Kasumi-1 (cell line): ENCODE data around the gene NEURL4.
"Not testable (repeated sequence)": the region's sequence is repeated elsewhere in the genome, so short reads cannot be mapped to it uniquely, and the experiment has no call there.

Experiments
- DNase-seq, 2 experiments: peaks; one replicate each; lab custom pipeline; 2025; lab: John Stamatoyannopoulos, UW

NEURL4 gene

DNA sequence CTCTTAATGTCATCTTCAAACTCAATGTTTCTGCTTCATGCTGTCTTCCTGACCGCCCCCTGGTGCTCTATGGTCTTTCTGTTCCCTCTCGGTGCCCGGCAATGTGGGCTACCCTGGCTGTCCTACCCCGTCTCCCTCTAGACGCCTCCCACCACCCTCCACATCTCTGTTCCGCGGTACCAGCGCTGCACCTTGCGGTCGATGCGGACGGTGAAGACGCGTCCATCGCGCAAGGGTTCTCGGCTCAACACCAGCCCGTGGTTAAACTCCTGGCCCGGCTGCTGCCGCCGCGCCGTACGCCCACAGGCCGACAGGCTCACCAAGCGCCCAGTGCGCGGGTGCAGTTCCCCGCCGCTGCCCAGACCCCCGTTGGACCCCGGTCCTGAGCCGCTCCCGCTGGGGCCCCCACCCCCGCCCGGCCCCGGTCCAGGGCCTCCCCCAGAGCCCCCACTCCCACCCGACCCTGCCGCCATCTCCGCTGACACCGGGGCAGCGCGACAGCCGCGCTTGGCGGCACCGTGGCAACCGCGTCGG lies at the start of gene NEURL4:
Gene NEURL4 (minus strand): TSS at position 496 of the 534 bp plus-strand sequence. CDS start 23 bp downstream, at position 473.
- no peak for DNase-seq

DNA sequence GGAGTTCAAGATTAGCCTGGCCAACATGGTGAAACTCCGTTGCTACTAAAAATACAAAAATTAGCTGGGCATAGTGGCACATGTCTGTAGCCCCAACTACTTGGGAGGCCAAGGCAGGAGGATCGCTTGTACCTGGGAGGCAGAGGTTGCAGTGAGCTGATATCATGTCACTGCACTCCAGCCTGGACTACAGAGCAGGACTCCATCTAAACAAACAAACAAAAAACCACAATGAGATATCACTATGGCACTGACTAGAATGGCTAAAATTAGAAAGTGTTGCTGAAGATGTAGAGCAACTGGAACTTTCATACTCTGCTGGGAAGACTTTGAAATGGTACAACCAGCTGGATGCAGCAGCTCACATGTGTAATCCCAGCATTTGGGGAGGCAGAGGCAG lies 45.2 kb upstream of the NEURL4 start:
- no peak for DNase-seq

DNA sequence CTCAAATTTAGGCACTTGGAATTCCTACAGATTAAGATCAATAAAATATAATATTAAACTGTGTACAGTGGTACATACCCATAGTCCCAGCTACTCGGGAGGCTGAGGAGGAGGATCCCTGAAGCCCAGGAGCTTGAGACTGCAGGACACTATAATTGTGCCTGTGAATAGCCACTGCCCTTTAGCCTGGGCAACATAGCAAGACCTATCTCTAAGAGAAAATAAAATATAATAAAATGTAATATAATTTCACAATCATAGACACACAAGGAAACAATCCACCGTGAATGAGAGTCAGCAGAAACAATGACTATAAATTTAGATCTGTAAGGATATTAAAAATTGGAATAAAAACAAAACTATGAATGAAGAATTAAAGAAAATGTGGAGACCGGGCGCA lies 41.7 kb upstream of the NEURL4 start:
- no peak for DNase-seq

DNA sequence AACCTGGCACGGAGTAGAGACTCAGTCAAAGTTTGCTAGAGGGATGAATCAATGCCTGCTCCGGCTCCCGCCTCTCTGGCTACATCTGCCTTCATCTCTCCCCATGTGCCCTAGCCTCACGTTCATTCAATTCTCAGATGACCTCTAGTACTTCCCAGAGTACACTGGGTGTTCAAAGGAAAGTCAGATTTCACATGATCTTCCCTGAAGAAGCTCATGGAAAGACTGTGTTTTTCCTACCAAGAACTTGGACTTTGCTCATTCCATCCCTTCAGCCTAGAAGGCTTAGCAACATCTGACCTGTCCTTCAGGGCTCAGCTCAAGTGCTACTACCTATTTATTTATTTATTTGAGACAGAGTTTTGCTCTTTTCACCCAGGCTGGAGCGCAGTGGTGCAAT lies 40.7 kb upstream of the NEURL4 start:
- DNase-seq: no peak

DNA sequence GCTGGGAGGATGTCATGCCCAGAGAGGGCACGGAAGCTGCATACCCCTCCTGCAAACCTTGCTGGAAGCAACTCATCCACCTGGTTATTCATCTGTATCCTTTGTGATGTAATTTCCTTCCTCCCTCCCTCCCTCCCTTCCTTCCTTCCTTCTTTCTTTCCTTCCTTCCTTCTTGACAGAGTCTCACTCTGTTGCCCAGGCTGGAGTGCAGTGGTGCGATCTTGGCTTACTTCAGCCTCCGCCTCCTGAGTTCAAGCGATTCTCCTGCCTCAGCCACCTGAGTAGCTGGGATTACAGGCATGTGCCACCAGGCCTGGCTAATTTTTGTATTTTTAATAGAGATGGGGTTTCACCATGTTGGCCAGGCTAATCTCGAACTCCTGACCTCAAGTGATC lies 39.5 kb upstream of the NEURL4 start:
- not testable (repeated sequence) for DNase-seq

DNA sequence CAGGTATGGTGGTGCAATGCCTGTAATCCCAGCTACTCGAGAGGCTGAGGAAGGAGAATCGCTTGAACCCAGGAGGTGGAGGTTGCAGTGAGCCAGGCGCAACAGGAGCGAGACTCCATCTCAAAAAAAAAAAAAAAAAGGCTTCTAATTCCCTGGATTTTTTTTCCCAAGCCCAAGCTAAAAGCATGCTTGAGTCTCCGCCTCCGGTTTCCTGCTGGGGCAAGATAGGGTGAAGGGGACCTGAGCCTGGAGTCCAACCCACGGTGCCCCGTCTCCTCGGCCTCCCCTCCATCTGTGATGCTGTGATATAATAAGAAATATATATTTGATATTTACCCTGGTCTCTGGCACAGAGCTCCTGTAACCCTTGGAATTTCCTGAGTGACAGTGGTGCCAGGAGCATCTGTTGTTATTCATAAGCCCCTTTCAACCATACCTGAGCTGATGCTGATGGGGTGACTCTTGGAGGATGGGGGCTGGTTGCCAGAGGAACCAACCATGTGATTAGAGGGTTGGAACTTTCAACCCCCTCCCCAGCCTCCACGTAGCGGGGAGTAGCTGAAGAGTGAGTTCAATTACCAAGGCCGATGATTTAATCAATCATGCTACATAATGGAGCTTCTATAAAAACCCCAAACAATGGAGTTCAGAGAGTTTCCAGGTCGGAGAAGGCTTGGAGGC lies 38.9 kb upstream of the NEURL4 start:
- DNase-seq: no peak

DNA sequence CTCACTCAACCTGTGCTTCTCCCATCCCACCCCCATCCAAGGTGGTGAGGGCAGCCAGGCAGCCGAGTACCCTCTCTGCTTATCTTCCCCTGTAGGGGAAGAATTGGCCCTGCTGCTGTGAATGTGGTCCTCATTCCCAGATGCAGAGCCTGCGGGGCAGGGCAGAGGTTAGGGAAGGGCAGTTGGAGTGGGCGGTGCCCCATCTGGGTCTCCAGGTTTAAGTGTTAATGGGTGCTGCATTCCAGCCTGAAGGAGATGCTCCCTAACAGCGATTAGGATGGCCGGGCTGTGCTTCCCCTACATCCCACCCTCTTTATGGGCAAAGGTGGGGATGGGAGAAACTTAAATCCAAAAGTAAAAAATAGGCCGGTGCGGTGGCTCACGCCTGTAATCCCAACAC lies 37.9 kb upstream of the NEURL4 start:
- DNase-seq: no peak

DNA sequence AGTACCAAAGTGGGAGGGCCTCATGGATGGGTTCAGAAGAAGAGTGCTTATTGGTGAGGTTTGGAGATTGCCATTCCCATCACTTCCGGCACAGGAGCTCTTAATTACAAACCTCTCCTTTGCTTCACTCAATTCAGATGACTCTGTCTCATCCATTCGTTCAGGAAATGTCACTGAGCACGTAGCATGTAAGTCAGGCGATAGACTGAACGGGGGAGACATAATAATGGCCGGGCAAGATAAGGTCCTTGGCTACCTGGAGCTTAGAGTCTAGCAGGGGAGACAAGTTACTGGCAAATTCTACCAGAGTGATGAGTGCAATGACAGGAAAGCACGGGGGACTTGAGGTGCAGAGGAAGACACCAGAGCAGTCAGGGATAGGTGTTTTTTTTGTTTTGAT lies 36.8 kb upstream of the NEURL4 start:
- not testable (repeated sequence) for DNase-seq

DNA sequence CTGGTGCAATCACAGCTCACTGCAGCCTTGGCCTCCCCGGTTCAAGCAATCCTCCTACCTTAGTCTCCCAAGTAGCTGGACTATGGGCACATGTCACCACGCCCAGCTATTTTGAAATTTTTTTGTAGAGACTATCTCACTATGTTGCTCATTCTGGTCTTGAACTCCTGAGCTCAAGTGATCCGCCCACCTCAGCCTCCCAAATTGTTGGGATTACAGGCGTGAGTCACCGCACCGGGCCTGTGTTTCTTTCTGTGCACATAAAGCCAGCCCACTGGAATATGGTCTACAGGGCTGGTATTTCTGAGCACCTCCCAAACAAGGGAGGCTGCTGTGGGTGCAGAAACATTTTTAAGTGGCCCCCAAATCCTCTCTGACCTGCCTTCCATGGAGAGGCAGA lies 34.2 kb upstream of the NEURL4 start:
- no peak for DNase-seq

DNA sequence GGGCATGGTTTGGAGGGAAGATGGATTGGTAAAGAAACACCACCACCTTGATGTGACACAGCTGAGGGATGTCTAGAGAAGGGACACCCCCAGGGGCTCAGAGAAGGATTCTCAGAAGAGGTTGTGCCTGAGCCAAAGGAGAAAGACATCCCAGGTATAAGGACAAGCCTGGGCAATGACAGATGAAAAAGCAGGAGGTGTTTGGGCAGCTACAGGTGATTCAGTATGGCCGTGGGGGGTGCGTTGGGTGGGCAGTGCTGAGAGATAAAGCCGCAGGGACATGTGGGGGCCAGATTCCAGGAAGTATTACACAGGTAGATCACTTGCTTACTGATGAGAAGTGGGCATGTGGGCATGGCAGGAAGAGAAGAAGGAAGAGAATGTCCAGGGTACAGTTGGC lies 32.8 kb upstream of the NEURL4 start:
- no peak for DNase-seq

DNA sequence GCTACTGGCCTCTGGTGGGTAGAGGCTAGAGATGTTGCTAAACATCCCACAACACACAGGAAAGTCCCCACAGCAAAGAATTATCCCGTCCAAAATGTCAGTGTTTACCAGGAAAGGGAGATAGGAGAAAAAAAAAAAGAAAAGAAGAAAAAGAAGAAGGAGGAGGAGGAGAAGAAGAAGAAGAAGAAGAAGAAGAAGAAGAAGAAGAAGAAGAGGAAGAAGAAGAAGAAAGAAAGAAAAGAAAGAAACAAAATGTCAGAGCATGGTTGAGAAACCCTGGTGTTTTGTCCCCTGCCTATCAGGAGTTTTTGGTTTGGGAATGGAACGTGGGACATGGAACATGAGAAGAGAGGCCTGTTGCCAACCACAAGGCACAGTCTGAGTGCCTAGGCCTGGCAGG lies 28.2 kb upstream of the NEURL4 start:
- no peak for DNase-seq

DNA sequence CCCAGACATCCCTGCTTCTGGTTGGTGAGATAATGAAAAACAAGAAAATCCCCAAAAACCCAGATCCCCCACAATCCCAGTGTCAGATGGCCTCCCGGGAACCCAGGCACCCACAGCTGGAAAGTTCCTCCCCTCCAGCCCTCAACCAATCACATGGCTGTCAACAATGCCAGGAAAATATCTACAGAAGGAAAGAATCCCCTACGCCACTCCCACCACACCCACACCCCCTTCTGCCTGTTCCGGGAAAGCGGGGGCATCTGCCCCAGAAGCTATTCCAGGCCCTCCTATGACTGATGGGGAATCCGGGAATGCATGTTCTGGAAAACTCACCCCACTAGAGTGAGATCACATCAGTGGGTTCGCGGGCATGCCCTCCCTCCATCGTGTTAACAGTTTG lies 27.6 kb upstream of the NEURL4 start:
- no peak for DNase-seq

DNA sequence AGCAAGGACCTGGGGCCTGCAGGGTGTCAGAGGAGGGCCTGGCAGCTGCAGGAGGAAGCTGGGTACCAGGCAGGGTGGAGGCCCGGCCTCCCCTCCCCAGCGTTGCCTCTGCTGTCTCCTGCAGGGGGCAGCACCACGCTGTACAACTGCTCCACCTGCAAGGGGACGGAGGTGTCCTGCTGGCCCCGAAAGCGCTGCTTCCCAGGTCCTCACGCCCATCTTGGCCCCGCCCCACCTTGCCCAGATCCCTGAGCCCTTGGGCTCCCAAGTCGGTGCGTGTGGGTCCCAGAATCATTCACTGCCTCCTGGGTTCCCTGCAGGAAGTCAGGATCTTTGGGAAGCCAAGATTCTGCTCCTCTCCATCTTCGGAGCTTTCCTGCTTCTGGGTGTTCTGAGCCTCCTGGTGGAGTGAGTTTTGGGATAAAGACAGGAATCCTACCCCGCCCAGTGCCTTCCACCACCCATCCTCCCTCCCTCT lies 27.0 kb upstream of the NEURL4 start:
- peak; percentile 18 to 40 for DNase-seq

DNA sequence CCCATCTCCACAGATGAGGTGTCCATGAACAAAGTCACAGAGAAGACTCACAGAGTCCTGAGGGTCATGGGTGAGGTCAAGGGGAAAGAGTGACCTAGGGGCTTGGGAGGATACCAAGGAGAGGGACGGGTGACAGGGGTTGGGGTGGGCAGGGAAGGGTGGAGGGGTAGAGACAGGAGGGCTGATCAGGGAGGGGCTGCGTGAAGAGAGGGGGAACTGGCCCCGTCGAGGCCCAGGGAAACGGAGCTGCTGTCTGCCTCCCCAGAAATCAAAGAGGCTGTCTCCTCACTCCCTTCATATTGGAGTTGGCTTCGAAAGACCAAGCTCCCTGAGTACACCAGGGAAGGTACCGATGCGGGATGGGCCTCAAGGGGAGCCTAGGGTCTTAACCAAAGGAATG lies 26.4 kb upstream of the NEURL4 start:
- DNase-seq: no peak

DNA sequence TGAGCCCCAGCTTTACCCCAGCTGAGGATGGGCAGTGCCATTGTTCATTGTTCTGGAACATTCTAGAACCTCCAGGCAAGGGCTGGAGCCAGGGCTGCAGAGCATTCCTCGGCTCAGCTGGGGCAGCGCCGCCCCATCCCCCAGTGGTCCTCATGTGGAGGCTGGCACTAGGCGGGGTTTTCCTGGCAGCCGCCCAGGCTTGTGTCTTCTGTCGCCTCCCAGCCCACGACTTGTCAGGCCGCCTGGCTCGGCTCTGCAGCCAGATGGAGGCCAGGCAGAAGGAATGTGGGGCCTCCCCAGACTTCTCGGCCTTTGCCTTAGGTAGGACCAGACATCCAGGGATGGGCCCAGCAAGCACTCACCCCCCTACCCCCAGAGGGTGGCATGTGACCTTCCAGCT lies 25.9 kb upstream of the NEURL4 start, which contains the start of gene TMEM95:
Gene TMEM95 (plus strand): TSS at position 104 of the 400 bp plus-strand sequence. CDS start 49 bp downstream, at position 153.
- DNase-seq: no peak

DNA sequence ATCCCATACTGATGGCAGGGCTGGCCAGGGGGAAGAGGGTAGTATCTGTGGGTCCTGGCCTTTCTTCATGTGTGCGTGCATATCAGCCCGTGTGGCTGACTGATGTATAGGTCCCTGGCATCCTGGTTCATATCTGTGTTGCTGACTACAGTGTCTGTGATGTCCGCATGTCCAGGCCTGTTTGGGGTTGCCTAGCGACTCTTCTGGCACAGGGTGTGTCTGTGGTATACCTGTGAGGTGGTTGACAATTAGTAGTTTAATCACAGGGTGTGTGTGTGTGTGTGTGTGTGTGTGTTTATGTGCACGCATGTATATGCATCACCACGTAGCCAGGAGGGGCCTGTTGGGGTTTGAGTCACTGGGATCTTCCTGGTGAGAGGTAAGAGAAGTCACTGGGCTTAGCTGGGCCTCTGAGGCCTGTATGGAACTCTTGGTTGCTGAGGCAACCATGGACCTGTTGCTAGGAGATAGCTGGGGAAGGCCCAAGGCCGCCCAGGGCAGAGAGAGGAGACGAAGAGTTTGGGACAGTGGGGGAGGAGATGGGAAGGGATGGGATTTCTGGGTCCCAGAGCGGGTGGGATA lies 25.2 kb upstream of the NEURL4 start:
- no peak for DNase-seq

DNA sequence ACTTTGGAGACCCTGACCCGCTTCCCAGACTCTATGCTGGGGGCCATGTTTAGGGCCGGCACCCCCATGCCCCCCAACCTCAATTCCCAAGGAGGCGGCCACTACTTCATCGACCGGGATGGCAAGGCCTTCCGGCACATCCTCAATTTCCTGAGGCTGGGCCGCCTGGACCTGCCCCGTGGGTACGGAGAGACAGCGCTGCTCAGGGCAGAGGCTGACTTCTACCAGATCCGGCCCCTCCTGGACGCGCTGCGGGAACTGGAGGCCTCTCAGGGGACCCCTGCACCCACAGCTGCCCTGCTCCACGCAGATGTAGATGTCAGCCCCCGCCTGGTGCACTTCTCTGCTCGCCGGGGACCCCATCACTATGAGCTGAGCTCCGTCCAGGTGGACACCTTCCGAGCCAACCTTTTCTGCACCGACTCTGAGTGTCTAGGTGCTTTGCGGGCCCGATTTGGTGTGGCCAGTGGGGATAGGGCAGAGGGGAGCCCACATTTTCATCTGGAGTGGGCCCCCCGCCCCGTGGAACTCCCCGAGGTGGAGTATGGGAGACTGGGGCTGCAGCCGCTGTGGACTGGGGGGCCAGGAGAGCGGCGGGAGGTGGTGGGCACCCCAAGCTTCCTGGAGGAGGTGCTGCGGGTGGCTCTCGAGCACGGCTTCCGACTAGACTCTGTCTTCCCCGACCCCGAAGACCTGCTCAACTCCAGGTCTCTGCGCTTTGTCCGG lies 23.9 kb upstream of the NEURL4 start:
- DNase-seq: no peak

DNA sequence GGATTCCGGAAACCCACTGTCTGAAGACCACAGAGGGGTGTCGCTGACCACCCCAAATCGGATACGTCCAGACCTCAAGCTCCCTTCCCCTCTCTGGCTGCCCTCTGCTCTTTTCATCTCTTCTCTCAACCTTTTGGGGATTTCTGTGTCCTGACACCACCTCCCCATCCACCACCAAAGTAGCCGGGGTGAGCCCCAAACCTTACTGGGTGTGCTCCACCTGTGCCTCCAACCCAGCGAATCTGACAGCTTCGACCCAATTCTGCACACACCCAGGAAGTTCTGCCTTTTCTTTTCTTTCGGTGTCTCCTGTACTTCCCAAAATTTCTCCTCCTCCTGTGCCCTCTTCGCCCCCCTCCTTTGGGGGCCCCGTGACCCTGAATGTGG lies 23.4 kb upstream of the NEURL4 start:
- DNase-seq: no peak

DNA sequence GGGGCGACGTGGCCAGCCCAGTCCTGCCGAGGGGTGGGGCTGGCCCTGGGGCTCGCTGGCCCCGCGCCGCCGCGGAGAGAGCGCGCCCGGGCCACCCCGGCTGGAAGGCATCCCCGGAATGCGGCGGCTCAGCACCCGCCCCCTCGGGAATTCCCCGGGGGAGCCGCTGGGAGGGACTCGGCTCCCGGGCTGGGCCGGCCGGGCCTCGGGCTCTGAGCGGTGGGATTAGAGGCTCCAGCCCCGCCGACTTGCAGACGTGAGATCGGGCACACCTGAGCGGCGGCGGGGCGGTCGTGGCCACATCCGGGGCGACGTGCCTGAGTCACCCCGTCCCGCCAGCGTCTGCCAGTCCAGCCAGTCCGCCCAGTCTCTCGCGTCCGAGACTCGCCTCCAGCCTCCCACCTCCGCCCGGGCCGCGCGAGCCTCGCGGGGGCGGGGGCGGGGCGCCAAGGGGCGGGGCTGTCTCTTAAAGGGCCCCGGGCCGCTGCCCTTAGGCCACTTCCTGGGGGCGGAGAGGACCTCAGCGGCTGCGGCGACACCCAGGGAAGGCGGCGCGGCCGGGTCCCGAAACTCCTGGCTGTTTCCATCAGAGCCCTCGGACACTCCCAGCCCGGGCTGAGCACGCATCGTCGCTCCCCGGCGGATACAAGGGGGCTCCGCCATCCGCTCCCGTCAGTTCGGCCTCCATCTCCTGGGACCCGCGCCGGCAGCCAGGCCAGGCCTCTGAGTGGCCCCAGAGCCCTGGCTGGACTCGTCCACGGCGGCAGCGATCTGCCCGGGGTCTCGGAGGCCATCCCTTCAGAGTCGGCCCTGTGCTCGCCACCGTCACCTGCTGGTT lies 22.7 kb upstream of the NEURL4 start, which contains the start of gene KCTD11:
Gene KCTD11 (plus strand): TSS at position 498 of the 838 bp plus-strand sequence.
- peak in 1 of 2 experiments; percentile 5 for DNase-seq

DNA sequence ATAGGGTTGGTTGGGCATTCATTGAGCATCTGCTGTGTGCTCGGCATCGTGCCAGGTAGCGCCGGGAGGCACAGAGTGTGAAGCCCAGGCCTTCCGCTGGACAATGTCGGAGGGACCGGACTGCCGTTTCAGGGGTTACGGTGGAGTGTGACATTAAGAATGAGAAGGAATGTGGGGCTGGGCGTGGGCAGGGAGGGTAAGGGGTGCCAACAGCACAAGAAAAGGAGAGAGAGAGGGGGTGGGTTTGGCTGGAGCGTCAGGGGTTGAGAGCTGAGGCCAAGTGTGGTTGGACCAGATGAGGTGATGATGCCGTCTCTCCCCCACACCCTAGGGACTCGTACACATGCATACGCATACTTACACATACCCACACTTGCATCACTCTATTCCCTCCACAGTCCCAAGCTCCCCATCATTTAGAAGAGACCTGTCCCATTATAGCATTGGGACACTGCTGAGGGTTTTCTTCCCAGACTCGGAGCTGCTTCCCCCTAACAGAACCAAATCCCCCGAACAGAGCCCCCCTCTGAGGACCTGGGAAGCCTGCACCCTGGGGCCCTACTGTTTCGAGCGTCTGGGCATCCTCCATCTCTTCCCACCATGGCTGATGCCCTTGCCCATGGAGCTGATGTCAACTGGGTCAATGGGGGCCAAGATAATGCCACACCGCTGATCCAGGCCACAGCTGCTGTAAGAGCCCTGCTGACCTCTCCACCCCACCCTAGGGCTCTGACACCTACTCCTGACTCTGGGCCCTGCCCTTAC lies 19.5 kb upstream of the NEURL4 start:
- no peak for DNase-seq
